NCI-H524 treated with DMSO at 0.1 percent for 48 hours (cell line): Measurements from ENCODE around the gene IGF2R.
"Not testable (repeated sequence)": the region's sequence is repeated elsewhere in the genome, so short reads cannot be mapped to it uniquely, and the experiment has no call there.

Experiments used
- DNase-seq: peaks from one replicate; lab custom pipeline; 2025; lab: John Stamatoyannopoulos, UW

The IGF2R gene

DNA sequence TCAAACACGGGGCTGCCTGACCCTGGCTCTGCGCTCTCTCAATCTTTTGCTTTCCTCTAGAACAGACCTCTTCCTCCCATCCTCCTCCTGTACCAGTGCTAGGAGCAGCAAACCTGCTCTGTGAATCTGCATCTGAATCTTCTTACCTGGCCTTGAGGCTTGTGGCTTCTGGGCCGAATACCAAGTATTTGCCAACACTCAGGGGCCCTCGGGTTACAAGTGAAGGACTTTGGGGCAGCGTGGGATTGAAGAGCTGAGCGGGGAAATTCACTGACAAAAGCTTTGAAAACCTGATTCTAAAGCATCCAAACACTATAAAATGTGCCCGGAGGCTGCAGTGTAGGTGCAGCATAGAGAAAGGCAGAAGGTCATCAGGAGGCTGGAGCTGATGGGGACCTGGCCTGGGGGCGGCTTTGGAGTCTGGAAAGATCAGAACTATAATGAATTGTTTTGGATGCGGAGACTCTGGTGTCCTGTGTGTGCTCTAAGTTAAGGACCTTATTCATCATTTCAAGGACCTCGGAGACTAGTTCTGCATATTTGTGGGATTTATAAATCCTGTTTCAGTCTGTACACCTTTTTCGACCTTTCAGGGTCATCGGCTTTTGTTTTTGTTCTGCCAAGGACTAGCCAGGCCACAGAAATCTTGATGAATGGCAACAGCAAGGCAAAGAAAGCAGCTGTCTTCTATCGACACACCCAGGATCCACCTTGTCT is 16.4 kb upstream of the IGF2R start:
- no peak for DNase-seq

- no peak for DNase-seq
These were observed 15.7 kb upstream of the IGF2R start for GRCh38 chr6:159953091-159953601.

- DNase-seq = no peak
These were observed 12.9 kb upstream of the IGF2R start for GRCh38 chr6:159955945-159956361.

DNA sequence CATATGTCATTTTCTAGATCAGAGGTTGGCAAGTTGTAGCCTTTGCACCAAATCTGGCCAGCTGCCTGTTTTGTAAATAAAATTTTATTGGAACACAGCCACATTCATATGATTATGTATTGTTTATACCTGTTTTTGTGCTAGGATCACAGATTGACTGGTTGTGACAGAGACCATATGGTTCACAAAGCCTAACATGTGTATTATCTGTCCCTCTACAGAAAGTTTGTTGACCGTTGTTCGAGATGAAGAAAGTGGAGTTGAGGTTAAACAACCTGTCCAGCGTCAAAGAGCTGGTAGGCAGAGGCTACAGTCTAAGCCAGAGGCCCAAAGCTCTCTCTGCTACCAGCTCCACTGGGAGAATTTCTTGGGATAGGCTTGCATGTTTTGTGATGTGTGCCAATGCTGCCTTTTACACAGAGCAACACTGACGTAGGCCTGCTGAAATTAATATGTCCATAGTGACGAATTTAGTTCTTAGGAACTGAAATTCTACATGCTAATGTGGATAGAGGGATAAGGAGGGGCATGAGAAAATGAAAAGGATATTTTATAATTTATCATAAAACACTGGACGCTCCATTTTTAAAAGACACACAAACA is 11.7 kb upstream of the IGF2R start:
- no peak for DNase-seq

GRCh38 chr6:159959165-159959975 is 9.5 kb upstream of the IGF2R start:
- DNase-seq = peak; percentile 91

DNA sequence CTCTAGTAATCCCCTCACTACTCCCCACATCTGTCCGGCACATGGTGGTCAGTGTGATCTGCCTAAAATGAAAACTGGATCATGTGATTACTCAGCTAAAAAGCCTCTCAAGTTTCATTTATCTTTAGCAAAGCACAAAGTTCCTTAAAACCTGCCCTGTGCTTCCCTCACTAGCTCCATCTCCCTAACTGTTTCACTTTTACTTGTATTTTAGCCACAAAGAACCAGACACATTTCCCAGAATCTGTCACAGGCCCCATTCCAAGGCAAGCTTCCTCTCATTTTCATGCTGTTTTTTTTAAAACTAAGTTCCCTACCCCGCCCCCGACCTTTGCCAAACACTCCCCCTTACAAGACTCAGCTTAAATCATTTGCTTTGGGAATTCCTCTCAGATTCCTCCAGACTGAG is 8.9 kb upstream of the IGF2R start:
- no peak for DNase-seq

DNA sequence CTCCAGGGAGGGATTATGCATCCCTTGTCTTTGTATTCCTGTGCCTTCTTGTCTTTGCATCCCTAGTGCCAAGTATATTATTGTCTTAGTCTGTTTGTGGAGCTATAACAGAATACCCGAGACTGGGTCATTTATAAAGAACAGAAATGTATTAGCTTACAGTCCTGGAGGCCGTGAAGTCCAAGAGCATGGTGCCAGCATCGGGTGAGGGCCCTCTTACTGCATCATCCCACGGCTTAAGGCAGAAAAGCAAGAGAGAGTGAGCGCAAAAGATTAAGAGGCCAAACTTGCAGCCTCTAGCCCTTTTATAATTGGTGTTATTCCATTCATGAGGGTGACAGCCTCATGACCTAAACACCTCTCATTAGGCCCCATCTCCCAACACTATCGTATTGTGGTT is 8.4 kb upstream of the IGF2R start:
- DNase-seq = no peak

DNA sequence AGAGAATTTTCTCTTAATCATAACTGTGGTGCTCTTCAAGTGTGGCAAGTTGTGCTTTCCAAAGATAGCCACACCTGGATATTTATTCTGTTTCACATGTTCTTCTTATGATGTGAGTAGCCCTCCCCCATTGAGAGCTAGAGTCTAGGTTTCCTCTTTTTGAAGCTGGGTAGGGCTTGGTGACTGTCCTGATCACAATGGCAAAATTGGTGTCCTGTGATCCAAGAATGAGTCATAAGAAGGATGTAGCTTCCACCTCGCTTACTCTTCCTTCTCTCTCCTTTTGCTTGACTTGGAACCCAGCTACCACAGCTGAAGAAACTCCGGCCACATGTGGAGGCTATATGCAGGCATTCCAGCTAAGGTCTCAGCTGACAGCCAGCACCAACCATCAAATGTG is 7.4 kb upstream of the IGF2R start:
- no peak for DNase-seq

- no peak for DNase-seq
These were observed 5.8 kb upstream of the IGF2R start for GRCh38 chr6:159963111-159963510.

- DNase-seq = no peak
These were observed 4.8 kb upstream of the IGF2R start for GRCh38 chr6:159964046-159964445.

DNA sequence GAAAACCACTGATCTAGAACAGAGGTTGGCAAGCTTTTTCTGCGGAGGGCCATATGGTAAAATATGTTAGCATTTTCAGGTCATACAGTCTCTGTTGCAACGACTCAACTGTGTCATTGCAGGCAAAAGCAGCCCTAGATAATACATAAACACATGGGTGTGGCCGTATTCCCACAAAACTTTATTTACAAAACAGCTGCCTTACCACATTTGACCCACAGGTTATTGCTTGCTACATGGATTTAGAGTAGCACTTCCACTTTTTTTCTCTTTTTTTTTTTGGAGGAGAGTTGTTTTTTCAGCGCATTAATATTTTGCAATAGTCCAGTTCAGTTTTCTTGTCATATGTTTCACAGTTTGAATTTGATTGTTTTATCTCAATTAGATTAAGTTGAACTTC is 2.5 kb upstream of the IGF2R start:
- no peak for DNase-seq

DNA sequence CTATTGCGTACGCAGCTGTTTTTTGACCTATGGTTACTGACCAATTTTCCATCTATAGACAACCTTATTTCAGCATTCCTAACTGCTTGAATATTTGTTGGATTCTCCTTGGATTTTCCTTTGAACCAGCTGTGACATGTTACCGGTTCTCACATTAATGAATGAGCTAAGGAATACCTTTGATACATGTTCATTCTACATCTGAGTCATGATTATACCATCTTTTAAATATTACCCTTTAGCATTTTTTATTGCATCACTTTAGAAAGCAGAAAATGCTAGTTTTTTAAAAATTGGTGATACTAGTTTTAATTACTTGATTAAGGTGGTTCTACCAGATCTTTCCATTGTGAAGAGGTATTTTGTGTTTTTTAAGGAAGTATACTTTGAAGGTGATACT is 1.9 kb upstream of the IGF2R start:
- DNase-seq = no peak

DNA sequence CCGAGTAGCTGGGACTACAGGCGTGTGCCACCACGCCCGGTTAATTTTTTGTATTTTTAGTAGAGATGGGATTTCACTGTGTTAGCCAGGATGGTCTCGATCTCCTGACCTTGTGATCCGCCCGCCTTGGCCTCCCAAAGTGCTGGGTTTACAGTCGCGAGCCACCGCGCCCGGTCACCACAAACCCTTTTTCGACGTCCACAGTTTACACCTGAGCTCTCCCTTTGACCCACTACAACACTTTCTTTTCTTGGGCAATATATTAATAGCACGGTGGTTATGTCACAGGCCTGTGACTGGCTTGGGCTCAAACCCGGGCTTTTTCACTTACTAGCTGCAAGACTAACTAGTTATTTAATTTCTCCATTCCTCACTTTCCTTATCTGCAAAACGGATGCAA is 1.3 kb upstream of the IGF2R start:
- DNase-seq = not testable (repeated sequence)

DNA sequence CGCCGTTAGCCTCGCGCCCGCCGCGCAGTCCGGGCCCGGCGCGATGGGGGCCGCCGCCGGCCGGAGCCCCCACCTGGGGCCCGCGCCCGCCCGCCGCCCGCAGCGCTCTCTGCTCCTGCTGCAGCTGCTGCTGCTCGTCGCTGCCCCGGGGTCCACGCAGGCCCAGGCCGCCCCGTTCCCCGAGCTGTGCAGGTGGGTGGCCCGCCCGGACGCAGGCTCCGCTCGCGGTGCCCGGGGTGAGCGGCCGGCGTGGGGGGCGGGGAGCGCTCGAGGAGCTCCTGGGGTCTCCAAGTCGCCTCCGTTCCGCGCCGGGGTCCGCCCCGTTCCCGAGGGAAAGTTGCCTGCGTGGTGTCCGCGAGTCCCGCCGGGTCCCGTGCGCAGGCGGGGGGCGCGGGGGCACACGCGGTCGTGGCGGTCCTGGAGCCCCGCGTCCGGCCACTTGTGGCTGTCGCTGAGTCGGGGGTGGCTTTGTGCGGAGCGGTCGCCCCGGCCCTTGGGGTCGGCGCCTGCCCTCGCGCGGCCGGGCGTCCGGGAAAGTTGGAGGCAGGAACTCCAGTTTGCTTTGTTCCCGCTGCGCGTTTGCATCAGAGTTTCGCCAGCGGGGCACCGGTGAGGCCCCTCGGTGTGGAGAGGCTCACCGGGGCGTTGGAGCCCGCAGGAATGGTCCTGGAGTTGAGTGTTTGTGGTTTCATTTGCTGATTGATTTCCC is 476 bp downstream of the IGF2R start:
- no peak for DNase-seq

DNA sequence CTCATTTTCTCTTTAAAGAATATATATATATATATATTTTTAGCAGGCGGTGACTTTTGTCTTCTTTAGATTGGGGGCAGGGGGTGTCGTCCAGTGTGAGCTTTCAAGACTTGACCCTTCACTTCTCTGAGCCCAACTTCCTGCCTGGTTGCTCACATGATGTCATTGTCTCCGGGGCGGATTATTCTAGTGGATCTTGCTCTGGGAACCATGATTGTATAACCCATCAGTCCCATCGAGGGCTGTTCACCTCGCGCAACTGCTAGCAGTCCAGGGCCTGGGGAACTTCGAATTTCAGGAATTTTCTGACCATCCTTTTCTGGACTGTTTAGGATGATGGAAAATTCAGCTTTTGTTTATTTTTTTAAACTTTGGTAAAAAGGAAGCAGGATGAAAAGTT is 1.0 kb downstream of the IGF2R start:
- peak; percentile 36 for DNase-seq

DNA sequence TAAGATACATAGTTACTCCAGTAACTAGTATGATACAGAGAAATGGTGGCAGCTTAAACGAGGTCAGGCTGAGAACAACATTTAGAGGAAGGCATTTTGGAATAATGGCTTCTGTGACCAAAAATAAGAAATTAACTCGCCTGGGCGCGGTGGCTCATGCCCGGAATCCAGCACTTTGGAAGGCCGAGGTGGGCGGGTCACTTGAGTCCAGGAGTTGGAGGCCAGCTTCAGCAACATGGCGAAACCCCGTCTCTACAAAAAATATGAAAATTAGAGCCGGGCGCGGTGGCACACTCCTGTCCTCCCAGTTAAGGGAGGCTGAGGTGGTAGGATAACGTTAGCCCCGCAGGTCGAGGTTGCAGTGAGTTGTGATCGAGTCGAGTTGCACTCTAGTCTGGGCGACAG is 1.8 kb downstream of the IGF2R start:
- DNase-seq = no peak

GRCh38 chr6:159971341-159972178 is 2.7 kb downstream of the IGF2R start:
- no peak for DNase-seq

- DNase-seq = peak; percentile 60
These were observed 3.8 kb downstream of the IGF2R start for GRCh38 chr6:159972506-159973268.

DNA sequence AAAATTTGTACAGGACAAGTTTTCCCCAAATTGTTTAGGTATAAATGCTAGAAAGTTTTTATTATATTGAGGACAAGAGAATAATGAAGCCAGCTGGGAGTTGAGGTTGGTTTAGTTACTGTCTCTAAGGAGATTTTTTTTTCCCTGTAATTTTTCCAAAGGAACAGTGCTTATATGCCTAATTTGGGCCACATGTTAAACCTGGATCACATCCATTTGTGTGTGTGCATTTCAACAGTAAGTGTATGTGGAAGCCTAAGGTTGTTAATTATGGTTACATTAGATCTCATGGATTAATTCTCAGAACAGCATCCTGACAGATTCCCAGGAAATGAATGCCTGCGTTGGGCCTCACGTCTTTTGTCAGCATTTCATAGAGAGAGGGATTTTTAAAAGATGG is 4.5 kb downstream of the IGF2R start:
- DNase-seq = no peak

- peak; percentile 76 for DNase-seq
These were observed 5.1 kb downstream of the IGF2R start for GRCh38 chr6:159973951-159974350.

GRCh38 chr6:159974932-159975331 is 6.0 kb downstream of the IGF2R start:
- no peak for DNase-seq
